ENCODE results near the gene AGA. TPM values are rescaled to one million over a fixed set of nuclear protein-coding genes. Genes with fewer than 3 reads are reported as not detected.

AGA gene
- polyA plus RNA-seq, 1 experiment: 61.8 TPM

DNA sequence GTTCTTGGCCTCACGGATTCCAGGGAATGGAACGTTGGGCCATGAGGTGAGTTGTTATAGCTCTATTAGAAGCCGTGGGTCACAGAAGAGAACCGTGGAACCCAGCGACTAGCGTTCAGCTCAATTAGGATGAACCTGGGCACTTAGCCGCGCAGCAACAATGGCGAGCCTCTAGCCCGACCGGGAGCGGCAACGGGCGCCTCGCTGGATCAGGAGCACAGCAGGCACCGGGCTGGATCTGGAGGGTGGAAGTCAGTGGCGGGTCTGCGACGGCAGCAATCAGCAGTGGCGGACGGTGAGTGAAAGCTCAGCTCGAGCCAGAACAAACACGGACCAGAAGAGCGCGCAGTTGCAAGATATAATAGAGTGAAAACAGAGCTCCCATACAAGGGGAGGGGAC is 34.2 kb downstream of the AGA start:
- no peak for DNase-seq (ENCODE audit: low read depth, low spot score)
- TF ChIP-seq, protein P1, sequence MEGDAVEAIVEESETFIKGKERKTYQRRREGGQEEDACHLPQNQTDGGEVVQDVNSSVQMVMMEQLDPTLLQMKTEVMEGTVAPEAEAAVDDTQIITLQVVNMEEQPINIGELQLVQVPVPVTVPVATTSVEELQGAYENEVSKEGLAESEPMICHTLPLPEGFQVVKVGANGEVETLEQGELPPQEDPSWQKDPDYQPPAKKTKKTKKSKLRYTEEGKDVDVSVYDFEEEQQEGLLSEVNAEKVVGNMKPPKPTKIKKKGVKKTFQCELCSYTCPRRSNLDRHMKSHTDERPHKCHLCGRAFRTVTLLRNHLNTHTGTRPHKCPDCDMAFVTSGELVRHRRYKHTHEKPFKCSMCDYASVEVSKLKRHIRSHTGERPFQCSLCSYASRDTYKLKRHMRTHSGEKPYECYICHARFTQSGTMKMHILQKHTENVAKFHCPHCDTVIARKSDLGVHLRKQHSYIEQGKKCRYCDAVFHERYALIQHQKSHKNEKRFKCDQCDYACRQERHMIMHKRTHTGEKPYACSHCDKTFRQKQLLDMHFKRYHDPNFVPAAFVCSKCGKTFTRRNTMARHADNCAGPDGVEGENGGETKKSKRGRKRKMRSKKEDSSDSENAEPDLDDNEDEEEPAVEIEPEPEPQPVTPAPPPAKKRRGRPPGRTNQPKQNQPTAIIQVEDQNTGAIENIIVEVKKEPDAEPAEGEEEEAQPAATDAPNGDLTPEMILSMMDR (IDR thresholded peaks at IDR 0.05; ENCODE audit: low read depth, low read length): no peak
- Histone ChIP-seq H3K9me3 (ENCODE audit: control insufficient read depth, insufficient read depth, low read length) (peaks cover 5% of the 10 kb centered on the region; the same call in 1 of the 2 replicates), H3K4me3 (ENCODE audit: low read depth, low read length) (no peak overlapping the region), H3K27ac (ENCODE audit: low read depth, low read length) (no peak overlapping the region), H3K27me3 (ENCODE audit: control insufficient read depth, insufficient read depth, low read length) (no peaks in the 10 kb centered on the region)
- POLR2A ChIA-PET: no interaction called here
- CTCF ChIA-PET: no interaction called here

DNA sequence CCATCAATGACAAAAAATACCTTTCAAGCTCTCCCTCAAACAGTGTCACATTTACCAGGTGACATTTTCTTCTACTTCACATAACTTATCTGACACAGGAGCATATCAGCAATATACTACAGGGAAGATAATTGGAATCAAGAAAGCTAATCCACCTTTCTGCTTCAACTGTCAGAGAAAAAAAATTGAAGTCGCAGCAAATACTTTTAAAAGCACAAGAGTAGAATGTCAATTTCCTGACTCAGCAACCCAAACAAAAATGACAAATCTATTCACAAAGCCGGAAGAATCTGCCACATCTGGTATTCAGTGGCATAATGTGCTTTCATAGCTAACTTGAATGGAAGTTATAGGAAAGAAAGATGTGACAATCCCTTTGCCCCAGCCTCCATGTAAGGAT is 36.7 kb downstream of the AGA start:
- DNase-seq (ENCODE audit: low read depth, low spot score): no peak

DNA sequence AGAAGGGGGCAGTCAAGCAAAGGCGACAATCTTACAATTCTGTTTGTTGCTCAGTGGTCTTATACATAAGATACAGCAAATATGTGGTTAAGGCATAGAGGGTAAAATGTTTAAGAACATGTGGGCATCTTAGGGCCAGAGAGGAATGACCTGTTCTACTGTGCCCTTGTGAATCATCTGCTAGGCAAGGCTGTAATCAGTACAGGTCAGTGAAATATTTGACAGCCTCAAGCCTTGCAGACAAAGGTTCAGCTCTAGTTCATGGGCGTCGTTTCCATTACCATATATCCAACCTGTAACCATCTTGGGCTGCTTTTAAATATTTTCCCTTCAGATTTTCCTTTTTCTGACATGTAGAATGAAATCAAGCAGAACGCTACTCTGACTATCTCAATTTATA is 37.3 kb downstream of the AGA start:
- TF ChIP-seq, protein P1 (IDR thresholded peaks at IDR 0.05; ENCODE audit: low read depth, low read length): no peak
- POLR2A ChIA-PET: no interaction called here
- Histone ChIP-seq H3K27me3 (ENCODE audit: control insufficient read depth, insufficient read depth, low read length) (no peaks in the 10 kb centered on the region), H3K9me3 (ENCODE audit: control insufficient read depth, insufficient read depth, low read length) (peaks cover 5% of the 10 kb centered on the region; the same call in 1 of the 2 replicates), H3K27ac (ENCODE audit: low read depth, low read length) (no peak overlapping the region), H3K4me3 (ENCODE audit: low read depth, low read length) (no peak overlapping the region)
- CTCF ChIA-PET: no interaction called here
- DNase-seq (ENCODE audit: low read depth, low spot score): no peak

More for the DNA sequence above, 36.7 kb downstream of the AGA start:
- ChIA-PET CTCF (no interaction called here), POLR2A (no interaction called here)
- Histone ChIP-seq H3K4me3 (ENCODE audit: low read depth, low read length) (no peak overlapping the region), H3K9me3 (ENCODE audit: control insufficient read depth, insufficient read depth, low read length) (peaks cover 5% of the 10 kb centered on the region; the same call in 1 of the 2 replicates), H3K27me3 (ENCODE audit: control insufficient read depth, insufficient read depth, low read length) (no peaks in the 10 kb centered on the region), H3K27ac (ENCODE audit: low read depth, low read length) (no peak overlapping the region)
- TF ChIP-seq, protein P1 (IDR thresholded peaks at IDR 0.05; ENCODE audit: low read depth, low read length): no peak

DNA sequence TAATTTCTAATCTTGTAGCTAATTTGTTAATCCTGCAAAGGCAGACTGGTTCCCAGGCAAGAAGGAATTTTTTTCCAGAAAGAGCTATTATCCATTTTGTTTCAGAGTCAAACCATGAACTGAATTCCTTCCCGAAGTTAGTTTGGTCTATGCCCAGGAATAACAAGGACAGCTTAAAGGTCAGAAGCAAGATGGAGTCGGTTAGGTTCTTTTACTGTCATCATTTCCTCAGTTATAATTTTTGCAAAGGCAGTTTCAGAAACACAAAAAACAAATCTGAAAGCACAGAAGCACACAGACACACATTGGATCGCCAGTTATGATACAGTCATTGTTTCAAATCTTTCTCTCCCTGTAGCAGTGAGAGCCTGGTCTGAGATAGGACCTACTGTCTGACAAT is 37.9 kb downstream of the AGA start:
- H3K27me3 ChIP-seq (ENCODE audit: control insufficient read depth, insufficient read depth, low read length): no peaks in the 10 kb centered on the region
- CTCF ChIA-PET: no interaction called here
- no peak overlapping the region for H3K4me3 ChIP-seq (ENCODE audit: low read depth, low read length)
- TF ChIP-seq, protein P1 (IDR thresholded peaks at IDR 0.05; ENCODE audit: low read depth, low read length): no peak
- POLR2A ChIA-PET: no interaction called here
- no peak for DNase-seq (ENCODE audit: low read depth, low spot score)
- H3K9me3 ChIP-seq (ENCODE audit: control insufficient read depth, insufficient read depth, low read length): peaks cover 5% of the 10 kb centered on the region; the same call in 1 of the 2 replicates
- no peak overlapping the region for H3K27ac ChIP-seq (ENCODE audit: low read depth, low read length)

DNA sequence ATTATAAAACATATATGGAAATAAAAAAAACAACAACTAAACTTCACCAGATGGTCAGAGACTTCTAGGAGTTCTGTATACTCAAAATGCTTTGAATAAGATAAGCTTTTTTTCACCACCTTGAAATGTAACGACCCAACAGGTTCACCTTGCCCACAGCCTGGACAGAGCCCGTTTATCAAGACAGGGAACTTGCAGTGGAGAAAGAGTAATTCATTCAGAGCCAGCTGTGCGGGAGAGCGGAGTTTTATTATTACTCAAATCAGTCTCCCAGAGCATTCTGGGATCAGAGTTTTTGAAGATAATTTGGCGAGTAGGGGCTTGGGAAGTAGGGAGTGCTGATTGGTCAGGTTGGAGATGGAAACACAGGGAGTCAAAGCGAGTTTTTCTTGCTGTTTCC is 38.5 kb downstream of the AGA start:
- POLR2A ChIA-PET: no interaction called here
- Histone ChIP-seq H3K27me3 (ENCODE audit: control insufficient read depth, insufficient read depth, low read length) (no peaks in the 10 kb centered on the region), H3K4me3 (ENCODE audit: low read depth, low read length) (no peak overlapping the region), H3K27ac (ENCODE audit: low read depth, low read length) (no peak overlapping the region), H3K9me3 (ENCODE audit: control insufficient read depth, insufficient read depth, low read length) (peaks cover 5% of the 10 kb centered on the region; the same call in 1 of the 2 replicates)
- TF ChIP-seq, protein P1 (IDR thresholded peaks at IDR 0.05; ENCODE audit: low read depth, low read length): no peak
- DNase-seq (ENCODE audit: low read depth, low spot score): no peak
- CTCF ChIA-PET: no interaction called here

Measured in AG04450 (cell line).